ENCODE data around the gene RPUSD4. TPM values are rescaled to one million over a fixed set of nuclear protein-coding genes. Genes with fewer than 3 reads are reported as not detected.

RPUSD4 gene
- total RNA-seq, 1 donor from 2014 or later = 46.7 TPM

GRCh38 chr11:126185259-126186024 lies 26.0 kb downstream of the RPUSD4 start:
- DNase-seq (ENCODE audit: low read depth, low spot score) = no peak

DNA sequence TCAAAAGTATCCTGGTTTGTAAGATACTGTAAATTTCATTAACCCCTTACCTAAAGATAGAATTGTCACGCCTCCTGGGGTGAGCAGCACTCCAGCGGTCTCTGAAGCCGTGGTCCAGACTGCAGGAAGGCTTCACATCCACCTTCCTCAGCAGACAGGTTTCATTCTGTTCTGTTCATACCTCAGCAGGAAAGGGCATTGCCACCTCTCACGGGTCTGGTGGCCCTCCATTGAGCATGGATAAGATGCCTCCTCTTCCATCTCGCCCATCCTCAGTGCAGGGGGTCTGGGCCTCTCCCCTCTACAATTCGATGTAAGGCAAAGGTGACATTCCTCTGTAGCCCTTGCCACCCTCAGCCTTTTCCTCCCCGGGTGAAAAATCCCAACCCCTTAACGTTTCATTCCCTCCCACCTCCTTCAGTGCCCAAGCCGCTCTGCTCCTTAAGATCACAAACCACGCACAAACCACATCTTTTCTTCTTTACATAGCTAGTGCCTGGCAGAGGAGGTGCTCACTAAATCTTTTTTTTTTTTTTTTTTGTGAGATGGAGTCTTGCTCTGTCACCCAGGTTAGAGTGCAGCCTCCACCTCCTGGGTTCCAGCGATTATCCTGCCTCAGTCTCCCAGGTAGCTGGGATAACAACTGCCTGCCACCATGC lies 28.5 kb downstream of the RPUSD4 start:
- no peak for DNase-seq (ENCODE audit: low read depth, low spot score)

DNA sequence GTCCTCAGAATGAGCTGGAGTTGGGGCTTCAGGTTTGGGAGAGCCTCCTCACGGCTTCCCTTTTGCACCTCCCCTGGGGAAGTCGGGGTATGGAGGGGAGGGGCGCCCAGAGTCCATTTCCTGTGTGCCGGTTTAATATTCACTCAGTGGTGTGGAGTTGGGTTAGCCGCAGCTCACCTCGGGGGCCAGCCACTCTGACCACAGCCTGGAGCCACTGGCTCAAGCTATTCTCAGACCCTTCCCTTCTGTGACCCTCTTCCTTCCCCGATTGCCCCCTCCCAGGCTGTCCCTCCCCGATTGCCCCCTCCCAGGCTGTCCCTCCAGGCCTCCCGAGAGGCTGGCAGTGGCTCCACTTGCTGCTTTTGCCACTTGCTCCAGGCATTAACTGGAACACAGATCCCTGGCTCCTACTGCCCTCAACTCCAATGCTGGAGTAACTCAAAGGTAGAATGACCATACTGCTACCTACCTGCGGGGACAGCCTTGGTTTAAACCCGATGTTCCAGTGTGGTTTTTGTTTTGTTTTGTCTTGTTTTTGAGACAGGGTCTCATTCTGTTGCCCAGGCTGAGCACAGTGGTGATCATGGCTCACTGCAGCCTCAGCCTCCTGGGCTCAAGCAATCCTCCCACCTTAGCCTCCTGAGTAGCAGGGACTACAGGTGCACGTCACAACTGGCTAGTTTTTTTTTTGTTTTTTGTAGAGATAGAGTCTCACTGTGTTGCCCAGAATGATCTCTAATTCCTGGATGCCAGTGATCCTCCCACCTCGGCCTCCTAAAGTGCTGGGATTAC lies 29.3 kb downstream of the RPUSD4 start:
- no peak for DNase-seq (ENCODE audit: low read depth, low spot score)

GRCh38 chr11:126176853-126177470 lies 34.5 kb downstream of the RPUSD4 start:
- no peak for DNase-seq (ENCODE audit: low read depth, low spot score)

- DNase-seq (ENCODE audit: low read depth, low spot score) = no peak
These were observed 36.1 kb downstream of the RPUSD4 start for GRCh38 chr11:126175393-126175792.

DNA sequence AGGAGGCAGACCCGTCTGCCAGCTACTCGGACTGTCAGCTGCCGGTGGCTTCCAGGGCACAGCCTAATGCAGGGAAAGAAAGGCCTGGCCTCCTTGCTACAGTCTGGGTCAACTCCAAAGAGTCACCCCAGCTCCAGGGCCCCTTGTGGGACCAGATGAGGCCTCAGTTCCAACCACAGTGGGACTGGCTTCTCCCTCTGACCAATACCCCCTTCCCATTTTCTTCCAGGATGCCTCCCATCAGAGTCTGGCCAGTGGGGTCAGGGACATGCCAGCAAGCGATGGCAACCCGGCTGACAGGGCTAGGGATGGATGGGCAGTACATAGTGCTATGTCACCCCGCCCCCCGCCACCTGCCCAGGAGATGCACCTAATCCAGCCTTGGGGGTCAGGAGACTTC lies 36.6 kb downstream of the RPUSD4 start:
- no peak for DNase-seq (ENCODE audit: low read depth, low spot score)

DNA sequence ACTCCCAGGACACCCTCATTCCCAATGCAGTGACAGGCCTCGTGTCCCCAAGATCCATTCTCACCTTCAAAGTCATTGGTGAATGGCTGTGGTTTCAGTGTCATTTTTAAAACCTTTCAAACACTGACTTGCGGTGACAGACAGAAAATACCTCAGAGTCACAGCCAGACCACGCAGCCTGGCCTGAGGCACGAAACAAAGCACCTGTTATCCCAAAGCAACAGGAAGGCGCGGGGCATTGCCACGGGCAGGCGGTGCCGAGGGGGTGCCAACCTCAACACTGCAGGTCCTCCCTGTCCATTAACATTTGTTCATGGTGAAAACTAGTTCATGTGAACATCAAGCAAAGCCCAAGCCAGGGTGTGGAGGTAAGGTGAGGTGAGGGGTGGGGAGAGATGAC lies 38.2 kb downstream of the RPUSD4 start:
- DNase-seq (ENCODE audit: low read depth, low spot score) = no peak

DNA sequence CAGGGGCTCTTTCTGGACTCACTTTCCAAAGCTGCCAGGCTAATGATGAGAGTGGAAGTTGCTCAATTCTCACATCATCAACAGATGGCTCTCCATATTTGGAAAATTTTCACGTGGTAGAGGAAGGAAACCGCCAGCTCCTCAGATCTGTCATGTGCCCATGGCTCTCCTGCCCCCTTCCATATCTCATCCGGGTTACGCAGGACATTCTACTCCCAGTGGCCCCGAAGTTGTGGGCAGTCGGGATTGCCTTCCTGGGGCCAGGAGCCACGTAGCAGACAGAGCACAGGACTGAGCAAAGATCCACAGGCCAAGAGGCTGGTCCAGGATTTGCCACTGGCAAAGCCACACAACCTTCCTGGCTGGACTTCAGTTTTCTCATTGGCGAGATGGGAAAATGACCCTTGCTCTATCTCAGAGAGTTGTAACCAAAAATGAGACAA lies 38.8 kb downstream of the RPUSD4 start:
- DNase-seq (ENCODE audit: low read depth, low spot score) = no peak

DNA sequence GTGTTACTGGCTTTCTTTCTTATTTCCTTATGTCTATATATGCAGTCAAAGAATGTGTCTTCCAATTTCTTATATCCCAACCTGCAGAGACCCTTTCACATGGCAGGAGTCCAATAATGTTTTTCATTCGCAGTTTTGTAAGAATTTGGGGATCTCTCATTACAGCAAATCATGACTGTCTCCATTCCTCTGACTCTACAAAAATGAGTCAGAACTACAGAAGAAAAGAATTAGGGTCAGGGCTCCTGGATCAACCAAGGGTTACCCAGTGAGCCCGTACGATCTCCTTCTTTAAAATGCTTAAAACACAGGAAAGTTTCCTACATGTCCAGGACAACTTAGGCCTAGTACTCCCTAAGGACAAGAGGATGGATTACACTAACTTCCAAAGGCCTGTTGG lies 42.2 kb downstream of the RPUSD4 start:
- DNase-seq (ENCODE audit: low read depth, low spot score) = no peak

- no peak for DNase-seq (ENCODE audit: low read depth, low spot score)
These were observed 44.0 kb downstream of the RPUSD4 start for GRCh38 chr11:126167488-126167887.

GRCh38 chr11:126166413-126166812 lies 45.0 kb downstream of the RPUSD4 start:
- DNase-seq (ENCODE audit: low read depth, low spot score) = no peak

DNA sequence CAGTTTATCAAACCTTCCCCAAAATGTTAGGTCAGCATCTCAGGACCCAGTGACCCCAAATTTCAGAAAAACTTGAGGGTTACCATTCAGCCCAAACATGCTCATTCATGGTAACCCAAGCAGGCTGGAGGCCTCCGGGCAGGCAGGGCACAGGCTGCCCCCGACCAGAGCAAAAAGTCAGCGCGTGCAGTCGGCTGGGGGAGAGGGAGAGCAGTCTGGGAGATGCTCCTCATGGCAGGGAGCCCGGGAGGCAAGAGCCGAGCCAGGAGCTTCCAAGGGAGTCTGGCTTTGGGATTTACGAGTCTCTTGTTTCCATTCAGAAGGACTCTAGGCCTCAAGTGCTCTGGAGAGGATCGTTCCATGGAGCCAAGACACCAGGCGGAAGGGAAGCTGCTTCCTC lies 45.7 kb downstream of the RPUSD4 start:
- no peak for DNase-seq (ENCODE audit: low read depth, low spot score)

DNA sequence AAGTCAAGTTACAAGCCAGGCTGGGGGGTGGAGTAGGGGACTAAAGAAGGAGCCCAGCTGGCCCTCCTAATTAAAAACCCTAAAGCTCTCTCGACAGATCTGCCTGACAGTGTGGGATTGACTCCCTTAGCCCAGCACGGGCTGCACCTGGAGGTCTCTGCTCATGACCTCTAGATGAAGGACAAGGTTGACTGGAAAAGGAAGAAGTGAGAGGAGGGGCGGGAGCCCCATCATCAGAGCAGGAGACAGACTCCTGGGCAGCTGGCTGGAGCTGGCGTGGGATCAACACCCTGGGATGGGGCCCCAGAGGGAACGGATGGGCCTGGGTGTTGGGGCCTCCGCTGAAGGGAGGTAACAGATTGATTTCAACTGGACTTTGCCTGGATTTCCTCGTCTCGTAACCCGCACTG lies 46.1 kb downstream of the RPUSD4 start:
- DNase-seq (ENCODE audit: low read depth, low spot score) = no peak

DNA sequence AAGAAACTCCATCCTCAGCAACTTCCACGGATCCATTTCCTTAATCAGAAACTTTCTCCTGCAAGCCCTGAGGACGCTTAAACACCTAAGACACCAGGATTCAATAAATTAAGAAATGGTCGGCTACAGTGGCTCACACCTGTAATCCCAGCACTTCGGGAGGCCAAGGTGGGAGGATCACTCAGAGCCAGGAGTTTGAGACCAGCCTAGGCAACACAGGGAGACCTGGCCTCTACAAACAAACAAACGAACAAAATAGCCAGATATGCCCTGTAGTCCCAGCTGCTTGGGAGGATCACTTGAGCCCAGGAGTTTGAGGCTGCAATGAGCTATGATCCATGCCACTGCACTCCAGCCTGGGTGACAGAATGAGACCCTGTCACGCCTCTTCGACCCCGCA lies 46.7 kb downstream of the RPUSD4 start:
- no peak for DNase-seq (ENCODE audit: low read depth, low spot score)

GRCh38 chr11:126163779-126164178 lies 47.7 kb downstream of the RPUSD4 start:
- DNase-seq (ENCODE audit: low read depth, low spot score) = no peak

DNA sequence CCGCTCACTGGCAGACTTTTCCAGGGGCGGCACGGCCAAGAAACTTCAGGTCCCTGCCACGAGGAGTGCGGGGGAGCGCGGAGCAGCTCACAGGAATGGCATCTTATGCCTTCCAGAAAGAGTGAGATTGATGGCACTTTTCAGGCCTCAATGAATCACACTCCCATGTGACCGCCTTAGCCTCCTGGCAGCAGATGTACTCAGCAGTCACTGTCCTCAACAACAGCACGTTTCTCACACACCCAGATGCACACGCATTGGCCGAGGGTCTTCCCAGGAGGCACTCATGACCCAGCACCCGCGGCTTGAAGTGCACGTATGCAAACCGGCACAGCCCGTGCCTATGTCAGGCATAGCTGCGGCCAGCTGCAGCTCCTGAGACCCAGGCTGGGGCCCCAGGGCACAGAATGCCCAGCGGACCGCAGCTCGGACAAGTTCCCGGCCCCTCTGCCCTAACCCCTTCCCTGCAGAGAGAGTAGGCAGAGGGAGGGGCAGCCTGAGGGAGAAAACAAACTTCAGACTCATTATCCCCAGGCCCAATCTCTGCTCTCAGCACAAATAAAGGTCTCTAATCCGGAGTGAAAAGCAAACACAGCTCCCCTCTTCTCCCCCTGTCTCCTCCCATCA lies 48.3 kb downstream of the RPUSD4 start:
- DNase-seq (ENCODE audit: low read depth, low spot score) = no peak

GRCh38 chr11:126162306-126163030 lies 49.0 kb downstream of the RPUSD4 start:
- DNase-seq (ENCODE audit: low read depth, low spot score) = no peak

GRCh38 chr11:126161023-126161391 lies 50.4 kb downstream of the RPUSD4 start:
- DNase-seq (ENCODE audit: low read depth, low spot score) = no peak

DNA sequence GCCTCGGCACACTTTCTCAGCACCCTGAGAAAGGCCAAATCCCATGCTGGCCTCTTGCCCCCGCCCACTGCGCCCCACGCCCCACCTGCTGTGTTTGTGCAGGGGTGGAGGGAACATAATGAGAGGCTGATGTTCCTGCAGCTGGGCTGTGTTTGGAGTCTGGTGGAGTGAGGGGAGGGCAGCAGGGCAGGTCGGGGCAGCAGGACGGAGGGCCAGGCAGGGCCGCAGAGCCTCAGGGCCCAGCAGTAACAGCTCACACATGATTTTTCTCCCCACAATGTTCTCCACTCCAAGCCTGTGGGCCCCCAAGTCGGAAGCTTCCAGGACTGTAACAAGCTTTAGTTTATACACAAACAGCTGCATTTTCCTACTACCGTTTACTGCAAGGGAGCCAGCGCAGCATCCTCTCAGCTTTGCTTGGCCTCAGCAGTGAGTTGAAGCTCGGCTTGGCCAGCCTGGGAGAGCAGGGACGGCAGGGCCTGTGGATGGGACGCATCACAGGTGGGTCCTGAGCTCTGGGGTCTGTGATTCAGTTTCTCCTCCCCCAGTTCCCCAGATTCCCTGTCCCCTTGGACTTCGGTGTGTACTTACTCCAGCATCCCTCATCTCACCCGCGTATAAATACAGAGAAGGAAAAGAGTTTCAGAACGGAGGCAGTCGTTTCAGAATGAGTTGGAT lies 51.0 kb downstream of the RPUSD4 start:
- DNase-seq (ENCODE audit: low read depth, low spot score) = no peak

GRCh38 chr11:126159719-126160344 lies 51.6 kb downstream of the RPUSD4 start:
- DNase-seq (ENCODE audit: low read depth, low spot score) = no peak

Measured in pulmonary artery endothelial cell (primary cell).